ENCODE measurements around the gene MOSPD2. TPM values are rescaled to one million over a fixed set of nuclear protein-coding genes. Genes with fewer than 3 reads are reported as not detected.

Gene MOSPD2
- total RNA-seq, 1 donor from 2014 or later = 17.4 TPM

DNA sequence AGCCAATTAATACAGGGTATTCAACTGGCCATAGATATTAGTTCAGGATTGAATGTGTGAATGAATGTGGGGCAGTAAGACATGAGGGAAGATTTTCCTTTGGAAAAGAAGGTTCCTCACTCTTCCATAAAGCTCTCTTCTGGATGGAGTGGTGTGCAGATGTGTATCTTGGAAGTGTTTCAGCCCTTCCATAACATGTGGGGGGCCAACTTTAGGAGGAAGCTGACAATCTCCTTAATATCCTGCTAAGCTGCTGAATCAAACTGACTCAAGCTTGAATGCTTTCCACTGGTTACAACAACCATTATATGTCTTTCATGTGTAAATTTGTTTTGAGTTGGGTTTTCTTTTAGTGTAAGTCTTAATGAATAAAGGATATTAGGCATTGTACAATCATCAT lies 40.6 kb upstream of the MOSPD2 start:
- intact Hi-C loops (cut with DNase I) = no loop called here
- no peak overlapping the region for H3K4me3 ChIP-seq
- H3K27ac ChIP-seq = no peak overlapping the region
- TF ChIP-seq POLR2A (IDR thresholded peaks at IDR 0.05) = no peak
- no peak for TF ChIP-seq POLR2AphosphoS5 (IDR thresholded peaks at IDR 0.05; ENCODE audit: insufficient read depth in 1 of 2, low read depth in 1 of 2)
- no peak for TF ChIP-seq CTCF (IDR thresholded peaks at IDR 0.05)
- no peaks in the 10 kb centered on the region for H3K36me3 ChIP-seq
- DNase-seq (ENCODE audit: extremely low spot score in 2 of 2) = no peak
- no peaks in the 10 kb centered on the region for H3K4me1 ChIP-seq
- no peaks in the 10 kb centered on the region for H3K9me3 ChIP-seq
- H3K27me3 ChIP-seq = no peaks in the 10 kb centered on the region

GRCh38 chrX:14837155-14837554 lies 36.1 kb upstream of the MOSPD2 start:
- Histone ChIP-seq H3K36me3 (no peaks in the 10 kb centered on the region), H3K4me1 (no peaks in the 10 kb centered on the region), H3K27me3 (no peaks in the 10 kb centered on the region), H3K27ac (no peak overlapping the region), H3K4me3 (no peak overlapping the region), H3K9me3 (no peaks in the 10 kb centered on the region)
- intact Hi-C loops (cut with DNase I) = no loop called here
- TF ChIP-seq POLR2AphosphoS5 (IDR thresholded peaks at IDR 0.05; ENCODE audit: insufficient read depth in 1 of 2, low read depth in 1 of 2) (no peak), POLR2A (IDR thresholded peaks at IDR 0.05) (no peak), CTCF (IDR thresholded peaks at IDR 0.05) (no peak)
- no peak for DNase-seq (ENCODE audit: extremely low spot score in 2 of 2)

- H3K36me3 ChIP-seq = no peaks in the 10 kb centered on the region
- no peaks in the 10 kb centered on the region for H3K4me1 ChIP-seq
- H3K4me3 ChIP-seq = no peak overlapping the region
- no peaks in the 10 kb centered on the region for H3K27me3 ChIP-seq
- intact Hi-C loops (cut with DNase I) = no loop called here
- H3K27ac ChIP-seq = no peak overlapping the region
- DNase-seq (ENCODE audit: extremely low spot score in 2 of 2) = no peak
- TF ChIP-seq POLR2A (IDR thresholded peaks at IDR 0.05) (no peak), CTCF (IDR thresholded peaks at IDR 0.05) (no peak), POLR2AphosphoS5 (IDR thresholded peaks at IDR 0.05; ENCODE audit: insufficient read depth in 1 of 2, low read depth in 1 of 2) (no peak)
- H3K9me3 ChIP-seq = no peaks in the 10 kb centered on the region
These were observed 29.6 kb upstream of the MOSPD2 start for GRCh38 chrX:14843666-14844065.

- DNase-seq (ENCODE audit: extremely low spot score in 2 of 2) = no peak
- H3K9me3 ChIP-seq = no peaks in the 10 kb centered on the region
- H3K27me3 ChIP-seq = no peaks in the 10 kb centered on the region
- intact Hi-C loops (cut with DNase I) = no loop called here
- no peaks in the 10 kb centered on the region for H3K36me3 ChIP-seq
- no peak overlapping the region for H3K27ac ChIP-seq
- H3K4me1 ChIP-seq = no peaks in the 10 kb centered on the region
- no peak overlapping the region for H3K4me3 ChIP-seq
- TF ChIP-seq POLR2AphosphoS5 (IDR thresholded peaks at IDR 0.05; ENCODE audit: insufficient read depth in 1 of 2, low read depth in 1 of 2) = no peak
- TF ChIP-seq POLR2A (IDR thresholded peaks at IDR 0.05) = no peak
- no peak for TF ChIP-seq CTCF (IDR thresholded peaks at IDR 0.05)
These were observed 21.7 kb upstream of the MOSPD2 start for GRCh38 chrX:14851526-14851925.

- no peak for DNase-seq (ENCODE audit: extremely low spot score in 2 of 2)
- no peaks in the 10 kb centered on the region for H3K9me3 ChIP-seq
- no peaks in the 10 kb centered on the region for H3K4me1 ChIP-seq
- H3K27me3 ChIP-seq = no peaks in the 10 kb centered on the region
- no peaks in the 10 kb centered on the region for H3K36me3 ChIP-seq
- intact Hi-C loops (cut with DNase I) = no loop called here
- no peak overlapping the region for H3K4me3 ChIP-seq
- TF ChIP-seq POLR2A (IDR thresholded peaks at IDR 0.05) = no peak
- no peak overlapping the region for H3K27ac ChIP-seq
These were observed 8.6 kb upstream of the MOSPD2 start for GRCh38 chrX:14864631-14865030.

DNA sequence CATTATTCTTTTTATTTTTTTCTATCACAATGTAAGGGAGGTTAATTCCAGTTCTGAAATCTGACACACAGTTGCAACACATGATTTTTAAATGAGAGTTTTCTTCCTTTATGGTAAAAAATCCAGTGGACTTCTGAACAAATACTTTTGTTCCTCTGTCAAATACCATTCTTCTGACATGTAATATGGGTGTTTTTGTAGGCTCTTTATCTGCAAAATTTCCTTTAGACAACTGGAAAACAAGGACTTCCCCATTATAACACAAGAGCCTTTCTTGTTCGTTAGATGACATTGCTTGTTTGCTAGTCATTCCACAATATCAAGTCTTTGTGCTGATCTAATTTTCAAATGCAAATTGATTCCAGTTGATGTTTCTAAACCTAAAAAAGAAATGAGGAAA lies 8.0 kb upstream of the MOSPD2 start:
- no peak overlapping the region for H3K27ac ChIP-seq
- H3K9me3 ChIP-seq = no peaks in the 10 kb centered on the region
- H3K4me3 ChIP-seq = no peak overlapping the region
- no peaks in the 10 kb centered on the region for H3K36me3 ChIP-seq
- TF ChIP-seq POLR2AphosphoS5 (IDR thresholded peaks at IDR 0.05; ENCODE audit: insufficient read depth in 1 of 2, low read depth in 1 of 2) (no peak), POLR2A (IDR thresholded peaks at IDR 0.05) (no peak), CTCF (IDR thresholded peaks at IDR 0.05) (no peak)
- intact Hi-C loops (cut with DNase I) = no loop called here
- H3K27me3 ChIP-seq = no peaks in the 10 kb centered on the region
- no peaks in the 10 kb centered on the region for H3K4me1 ChIP-seq
- DNase-seq (ENCODE audit: extremely low spot score in 2 of 2) = no peak

All from vagina (tissue), 2 donors.